Kidney epithelial cell (primary cell): ENCODE results near the gene ZYG11B. TPM values are rescaled to one million over a fixed set of nuclear protein-coding genes. Genes with fewer than 3 reads are reported as not detected.
"Not testable (repeated sequence)": the region's sequence is repeated elsewhere in the genome, so short reads cannot be mapped to it uniquely, and the experiment has no call there.

Experiments used
- DNase-seq: peaks from one replicate; pipeline ENCODE4 v3.0.0-alpha.2; 2010; ENCODE audit warnings: low read depth
- H3K27me3 ChIP-seq: 2 replicates; pipeline ENCODE4 v1.6.0; 2011; ENCODE audit warnings: low read length; ENCODE audit not compliant: control insufficient read depth, insufficient read depth
- H3K36me3 ChIP-seq: 2 replicates; pipeline ENCODE4 v1.5.1; 2011; ENCODE audit warnings: low read length; ENCODE audit not compliant: control insufficient read depth, insufficient read depth
- H3K4me3 ChIP-seq: 2 replicates; pipeline ENCODE4 v1.5.1; 2011; ENCODE audit warnings: low read depth, mild to moderate bottlenecking, control low read depth, low read length
- total RNA-seq: library from RNA; depleted of rRNA; stranded (reverse); fragments of >200 nt; gene quantifications from 2 replicates; pipeline ENCODE4 v1.2.3, GENCODE V29; 2015
- TF ChIP-seq, protein P1 (sequence below): IDR thresholded peaks from 2 replicates; pipeline ENCODE4 v1.5.1; 2011; ENCODE audit warnings: mild to moderate bottlenecking, moderate library complexity, low read length, control low read depth, inconsistent platforms; ENCODE audit not compliant: insufficient read depth, poor library complexity, severe bottlenecking

Gene ZYG11B
- total RNA-seq, 1 donor from 2014 or later: 25.2 TPM

DNA sequence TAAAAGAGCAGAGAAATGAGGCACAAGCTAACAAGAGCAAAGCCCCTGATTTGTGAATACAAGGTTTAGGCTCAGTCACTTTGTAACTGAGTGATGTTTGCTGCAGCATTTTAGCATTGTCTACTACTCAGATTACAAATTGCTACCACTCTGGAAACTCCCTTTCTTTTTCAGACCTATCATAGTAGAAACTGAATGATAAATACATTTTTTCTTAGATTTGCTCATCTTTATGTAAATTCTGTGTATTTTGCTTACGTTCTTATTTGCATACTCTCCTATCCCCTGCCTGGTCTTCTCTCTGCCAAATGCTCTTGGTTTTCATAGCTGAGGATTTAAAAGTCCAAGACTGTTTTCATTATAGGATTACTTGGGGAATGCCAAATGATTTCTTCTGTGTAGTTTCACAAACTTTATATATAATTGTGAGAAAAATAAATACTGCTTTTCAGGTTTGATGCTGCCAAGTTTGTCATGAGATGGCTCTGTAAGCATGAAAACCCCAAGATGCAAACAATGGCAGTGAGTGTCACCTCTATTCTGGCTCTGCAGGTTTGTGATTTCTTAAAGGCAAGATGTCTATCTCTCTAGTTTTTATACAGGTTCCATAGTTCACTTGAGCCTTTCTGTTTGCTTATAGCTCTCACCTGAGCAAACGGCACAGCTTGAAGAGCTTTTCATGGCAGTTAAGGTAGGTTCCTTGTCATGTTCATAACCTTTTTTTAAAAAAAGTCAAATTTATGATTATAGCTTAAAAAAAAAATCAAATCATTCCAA is 141.0 kb downstream of the ZYG11B start:
- no peaks in the 10 kb centered on the region for H3K36me3 ChIP-seq
- TF ChIP-seq, protein P1, sequence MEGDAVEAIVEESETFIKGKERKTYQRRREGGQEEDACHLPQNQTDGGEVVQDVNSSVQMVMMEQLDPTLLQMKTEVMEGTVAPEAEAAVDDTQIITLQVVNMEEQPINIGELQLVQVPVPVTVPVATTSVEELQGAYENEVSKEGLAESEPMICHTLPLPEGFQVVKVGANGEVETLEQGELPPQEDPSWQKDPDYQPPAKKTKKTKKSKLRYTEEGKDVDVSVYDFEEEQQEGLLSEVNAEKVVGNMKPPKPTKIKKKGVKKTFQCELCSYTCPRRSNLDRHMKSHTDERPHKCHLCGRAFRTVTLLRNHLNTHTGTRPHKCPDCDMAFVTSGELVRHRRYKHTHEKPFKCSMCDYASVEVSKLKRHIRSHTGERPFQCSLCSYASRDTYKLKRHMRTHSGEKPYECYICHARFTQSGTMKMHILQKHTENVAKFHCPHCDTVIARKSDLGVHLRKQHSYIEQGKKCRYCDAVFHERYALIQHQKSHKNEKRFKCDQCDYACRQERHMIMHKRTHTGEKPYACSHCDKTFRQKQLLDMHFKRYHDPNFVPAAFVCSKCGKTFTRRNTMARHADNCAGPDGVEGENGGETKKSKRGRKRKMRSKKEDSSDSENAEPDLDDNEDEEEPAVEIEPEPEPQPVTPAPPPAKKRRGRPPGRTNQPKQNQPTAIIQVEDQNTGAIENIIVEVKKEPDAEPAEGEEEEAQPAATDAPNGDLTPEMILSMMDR: no peak
- DNase-seq: no peak
- no peaks in the 10 kb centered on the region for H3K27me3 ChIP-seq
- no peak overlapping the region for H3K4me3 ChIP-seq

DNA sequence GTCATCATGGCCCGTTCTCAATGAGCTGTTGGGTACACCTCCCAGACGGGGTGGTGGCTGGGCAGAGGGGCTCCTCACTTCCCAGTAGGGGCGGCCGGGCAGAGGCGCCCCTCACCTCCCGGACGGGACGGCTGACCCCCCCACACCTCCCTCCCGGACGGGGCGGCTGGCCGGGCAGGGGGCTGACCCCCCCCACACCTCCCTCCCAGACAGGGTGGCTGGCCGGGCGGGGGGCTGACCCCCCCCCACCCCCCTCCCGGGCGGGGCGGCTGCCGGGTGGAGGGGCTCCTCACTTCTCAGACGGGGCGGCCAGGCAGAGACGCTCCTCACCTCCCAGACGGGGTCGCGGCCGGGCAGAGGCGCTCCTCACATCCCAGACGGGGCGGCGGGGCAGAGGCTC is 143.5 kb downstream of the ZYG11B start:
- not testable (repeated sequence) for H3K27me3 ChIP-seq, H3K4me3 ChIP-seq, H3K36me3 ChIP-seq, DNase-seq

DNA sequence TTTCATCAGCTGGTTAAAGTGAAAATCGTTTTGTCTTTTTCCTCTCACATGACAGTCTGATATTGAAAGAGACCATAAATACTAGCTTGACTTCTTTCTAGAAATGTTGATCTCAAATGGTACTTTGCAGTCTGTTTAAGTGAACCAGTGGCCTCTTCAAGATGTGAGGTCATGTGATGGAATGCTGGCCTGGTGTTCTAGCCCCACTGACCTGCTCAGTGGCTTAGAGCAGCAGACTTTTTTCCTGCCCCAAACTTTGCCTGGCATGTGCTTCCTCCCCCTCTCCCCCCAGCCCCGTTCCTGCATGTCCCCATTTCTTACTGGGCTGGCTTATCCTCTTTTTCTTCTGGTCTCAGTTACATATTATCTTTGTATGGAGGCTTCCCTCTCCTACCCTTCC is 150.6 kb downstream of the ZYG11B start:
- no peak overlapping the region for H3K4me3 ChIP-seq
- DNase-seq: no peak

More for the DNA sequence above, 150.6 kb downstream of the ZYG11B start:
- H3K36me3 ChIP-seq: no peaks in the 10 kb centered on the region
- no peaks in the 10 kb centered on the region for H3K27me3 ChIP-seq
- TF ChIP-seq, protein P1: no peak

Other genes with a start within 250 kb of the ZYG11B start
- gene TUT4, start 173.4 kb upstream of the ZYG11B start, total RNA-seq: 32.1 and 32.5 TPM in 2 replicates
- gene GPX7, start 124.1 kb upstream of the ZYG11B start, total RNA-seq: 33.1 and 52.8 TPM in 2 replicates
- gene SHISAL2A, start 93.3 kb upstream of the ZYG11B start, total RNA-seq: not detected in 2 replicates
- 13.0 and 17.3 TPM in 2 replicates for gene COA7, start 28.1 kb upstream of the ZYG11B start, total RNA-seq
- gene ZYG11A, start 116.3 kb downstream of the ZYG11B start, total RNA-seq: 0.21 and 0.50 TPM in 2 replicates
- gene ECHDC2, start 195.3 kb downstream of the ZYG11B start, total RNA-seq: 39.1 and 50.8 TPM in 2 replicates
- 49.2 and 63.8 TPM in 2 replicates for gene SCP2, start 200.8 kb downstream of the ZYG11B start, total RNA-seq